ENCODE data around the gene AKIP1. TPM values are rescaled to one million over a fixed set of nuclear protein-coding genes. Genes with fewer than 3 reads are reported as not detected.

Gene AKIP1
- total RNA-seq, 2 donors from 2014 or later: 21.0 to 27.8 TPM

GRCh38 chr11:8942518-8943066 is 31.6 kb downstream of the AKIP1 start, which contains the start of gene ASCL3:
Gene ASCL3 (minus strand): TSS chr11:8943016. CDS start chr11:8938161, 4,855 bp downstream.
- WGBS, 2 experiments (ENCODE audit: insufficient coverage in 1 of 2, insufficient read length in 1 of 2): 80 to 100% methylated on average over 2 to 5 of the region's 5 CpGs
- H3K4me1 ChIP-seq (ENCODE audit: control insufficient read depth, insufficient read depth, low read length): no peaks in the 10 kb centered on the region
- H3K4me1 Mint-ChIP-seq: peaks cover 2% of the 10 kb centered on the region
- H3K27me3 ChIP-seq (ENCODE audit: control insufficient read depth, insufficient read depth, low read length, poor library complexity, severe bottlenecking): no peaks in the 10 kb centered on the region
- no peak within 1 kb of the TSS for H3K4me3 Mint-ChIP-seq
- H3K9me3 Mint-ChIP-seq: no peaks in the 10 kb centered on the region
- peaks cover 10% of the 10 kb centered on the region for H3K9me3 ChIP-seq (ENCODE audit: control insufficient read depth, low read length)
- no peak within 1 kb of the TSS for H3K27ac Mint-ChIP-seq
- no peak for TF ChIP-seq CTCF (conservative IDR thresholded peaks at IDR 0.05)
- H3K36me3 ChIP-seq (ENCODE audit: control insufficient read depth, insufficient read depth, low read length): no peaks in the 10 kb centered on the region
- no peak within 1 kb of the TSS for H3K9ac ChIP-seq (ENCODE audit: extremely low read depth, low read length, poor library complexity, severe bottlenecking)
- H3K4me3 ChIP-seq (ENCODE audit: low read length): no peak within 1 kb of the TSS
- H3K36me3 Mint-ChIP-seq (ENCODE audit: low read depth): peaks cover 2% of the 10 kb centered on the region
- H3K27ac ChIP-seq (ENCODE audit: low read depth, low read length): no peak within 1 kb of the TSS
- DNase-seq: no peak
- peaks cover 16% of the 10 kb centered on the region for H3K27me3 Mint-ChIP-seq (ENCODE audit: insufficient read depth)

- H3K27ac ChIP-seq (ENCODE audit: low read depth, low read length): no peak overlapping the region
- no peaks in the 10 kb centered on the region for H3K27me3 ChIP-seq (ENCODE audit: control insufficient read depth, insufficient read depth, low read length, poor library complexity, severe bottlenecking)
- H3K9ac ChIP-seq (ENCODE audit: extremely low read depth, low read length, poor library complexity, severe bottlenecking): no peak overlapping the region
- Mint-ChIP-seq H3K36me3 (ENCODE audit: low read depth) (peaks cover 10% of the 10 kb centered on the region), H3K4me1 (peaks cover 24% of the 10 kb centered on the region), H3K9me3 (no peaks in the 10 kb centered on the region), H3K4me3 (no peak overlapping the region), H3K27ac (no peak overlapping the region), H3K27me3 (ENCODE audit: insufficient read depth) (no peaks in the 10 kb centered on the region)
- peaks cover 10% of the 10 kb centered on the region for H3K9me3 ChIP-seq (ENCODE audit: control insufficient read depth, low read length)
- peaks cover 5% of the 10 kb centered on the region for H3K4me1 ChIP-seq (ENCODE audit: control insufficient read depth, insufficient read depth, low read length)
- 83 to 92% methylated on average over 1 to 4 of the region's 4 CpGs for whole genome bisulfite sequencing, 2 experiments (ENCODE audit: insufficient coverage in 1 of 2, insufficient read length in 1 of 2)
- TF ChIP-seq CTCF (conservative IDR thresholded peaks at IDR 0.05): no peak
- no peak overlapping the region for H3K4me3 ChIP-seq (ENCODE audit: low read length)
- peaks cover 2% of the 10 kb centered on the region for H3K36me3 ChIP-seq (ENCODE audit: control insufficient read depth, insufficient read depth, low read length)
- no peak for DNase-seq
These were observed 36.4 kb downstream of the AKIP1 start for GRCh38 chr11:8947230-8947943.

- Histone ChIP-seq H3K4me3 (ENCODE audit: low read length) (no peak overlapping the region), H3K9ac (ENCODE audit: extremely low read depth, low read length, poor library complexity, severe bottlenecking) (no peak overlapping the region), H3K27ac (ENCODE audit: low read depth, low read length) (no peak overlapping the region), H3K27me3 (ENCODE audit: control insufficient read depth, insufficient read depth, low read length, poor library complexity, severe bottlenecking) (no peaks in the 10 kb centered on the region), H3K9me3 (ENCODE audit: control insufficient read depth, low read length) (peaks cover 10% of the 10 kb centered on the region), H3K36me3 (ENCODE audit: control insufficient read depth, insufficient read depth, low read length) (peaks cover 17% of the 10 kb centered on the region), H3K4me1 (ENCODE audit: control insufficient read depth, insufficient read depth, low read length) (peaks cover 5% of the 10 kb centered on the region)
- Mint-ChIP-seq H3K36me3 (ENCODE audit: low read depth) (peaks cover 23% of the 10 kb centered on the region), H3K27me3 (ENCODE audit: insufficient read depth) (no peaks in the 10 kb centered on the region), H3K4me3 (no peak overlapping the region), H3K27ac (peak overlapping the region; percentile 34), H3K4me1 (peaks cover 24% of the 10 kb centered on the region), H3K9me3 (no peaks in the 10 kb centered on the region)
- DNase-seq: no peak
- 79 to 90% methylated on average over 3 of the region's 3 CpGs for WGBS, 2 experiments (ENCODE audit: insufficient coverage in 1 of 2, insufficient read length in 1 of 2)
- TF ChIP-seq CTCF (conservative IDR thresholded peaks at IDR 0.05): no peak
These were observed 37.9 kb downstream of the AKIP1 start for GRCh38 chr11:8948886-8949285.

Measured in endodermal cell (in vitro differentiated cells).